ENCODE measurements around the gene BACE2.

Gene BACE2

DNA sequence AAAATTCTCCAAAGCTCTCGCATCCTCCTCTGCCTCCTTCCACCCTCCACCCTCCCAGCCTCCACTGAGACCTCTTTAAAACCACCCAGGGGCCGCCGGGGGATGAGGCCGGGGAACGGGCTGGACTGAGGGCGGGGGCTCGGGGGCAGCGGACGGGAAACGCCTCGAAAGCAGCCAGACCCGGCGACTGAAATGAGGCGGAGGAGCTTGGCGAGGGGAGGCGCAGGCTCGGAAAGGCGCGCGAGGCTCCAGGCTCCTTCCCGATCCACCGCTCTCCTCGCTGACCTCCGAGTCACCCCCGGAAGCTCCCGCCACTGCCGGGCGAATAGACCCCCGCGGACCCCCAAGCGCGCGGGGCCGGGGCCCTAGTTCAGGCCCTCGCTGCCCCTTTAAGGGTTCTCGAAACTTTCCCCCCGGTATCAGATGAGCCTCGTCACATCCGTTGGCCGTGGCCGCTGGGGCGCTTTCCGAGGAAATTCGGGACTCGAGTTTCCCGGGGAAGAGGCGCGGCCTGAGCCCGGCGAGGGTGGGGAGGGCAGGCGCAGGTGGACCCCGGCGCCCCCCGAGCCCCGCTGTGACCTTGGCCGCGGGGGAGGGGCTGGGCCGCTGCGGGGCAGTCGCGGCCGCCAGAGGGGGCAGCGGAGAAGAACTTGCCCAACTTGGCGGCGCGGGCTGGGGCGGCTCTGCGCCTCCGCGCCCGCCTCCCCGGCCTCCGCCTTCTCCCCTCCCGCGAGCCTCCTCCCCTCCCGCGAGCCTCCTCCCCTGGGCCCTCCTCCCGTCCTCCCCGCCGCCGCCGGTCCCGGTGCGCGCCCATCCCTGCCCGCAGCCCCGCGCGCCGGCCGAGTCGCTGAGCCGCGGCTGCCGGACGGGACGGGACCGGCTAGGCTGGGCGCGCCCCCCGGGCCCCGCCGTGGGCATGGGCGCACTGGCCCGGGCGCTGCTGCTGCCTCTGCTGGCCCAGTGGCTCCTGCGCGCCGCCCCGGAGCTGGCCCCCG, at the start of gene BACE2:
TSS of gene BACE2 (plus strand) at position 813 of the 995 bp plus-strand sequence. CDS start at position 917, 104 bp downstream.
- peak; percentile 83 for DNase-seq (ENCODE audit: low spot score)

DNA sequence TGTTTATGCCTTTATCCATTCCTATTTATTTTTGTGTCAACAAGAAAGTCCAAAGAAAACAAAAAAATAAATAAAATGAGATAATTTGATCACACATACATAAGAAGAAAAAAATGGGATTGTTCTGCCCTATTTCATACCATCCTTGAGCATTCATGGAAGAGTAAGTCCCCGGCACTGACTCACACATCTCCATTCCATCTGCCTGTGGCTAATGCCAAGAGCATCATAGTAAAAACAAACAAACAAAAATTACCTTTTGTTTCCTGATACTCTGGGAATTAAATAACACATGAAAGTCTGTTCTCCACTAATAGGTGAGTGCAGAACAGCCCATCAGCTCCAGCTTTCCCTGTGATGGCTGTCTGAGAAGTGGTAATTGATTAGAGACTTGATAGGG, 48.1 kb upstream of the BACE2 start:
- DNase-seq (ENCODE audit: low spot score): no peak

- DNase-seq (ENCODE audit: low spot score): no peak
Measured at GRCh38 chr21:41120997-41121396, 47.0 kb upstream of the BACE2 start.

- peak; percentile 64 for DNase-seq (ENCODE audit: low spot score)
Measured at GRCh38 chr21:41121785-41122415, 46.1 kb upstream of the BACE2 start.

- DNase-seq (ENCODE audit: low spot score): no peak
Measured at GRCh38 chr21:41124641-41125201, 43.2 kb upstream of the BACE2 start.

DNA sequence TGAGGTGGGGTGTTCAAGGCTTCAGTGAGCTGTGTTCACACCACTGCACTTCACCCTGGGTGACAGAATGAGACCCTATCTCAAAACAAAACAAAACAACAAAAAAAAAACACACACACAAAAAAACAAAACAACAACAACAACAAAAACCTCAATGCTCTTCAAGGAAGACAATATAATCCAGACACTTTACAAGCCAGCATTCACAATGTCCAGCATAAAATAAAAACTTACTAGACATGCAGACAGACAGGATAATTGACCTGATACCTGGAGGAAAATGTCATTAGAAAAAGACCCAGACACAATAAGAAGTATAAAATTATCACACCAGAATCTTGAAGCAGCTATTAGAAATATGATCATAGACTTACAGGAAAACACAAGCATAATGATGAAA, 39.0 kb upstream of the BACE2 start:
- DNase-seq (ENCODE audit: low spot score): no peak

- no peak for DNase-seq (ENCODE audit: low spot score)
Measured at GRCh38 chr21:41130883-41131282, 37.1 kb upstream of the BACE2 start.

- peak; percentile 39 for DNase-seq (ENCODE audit: low spot score)
Measured at GRCh38 chr21:41133874-41134522, 34.0 kb upstream of the BACE2 start.

DNA sequence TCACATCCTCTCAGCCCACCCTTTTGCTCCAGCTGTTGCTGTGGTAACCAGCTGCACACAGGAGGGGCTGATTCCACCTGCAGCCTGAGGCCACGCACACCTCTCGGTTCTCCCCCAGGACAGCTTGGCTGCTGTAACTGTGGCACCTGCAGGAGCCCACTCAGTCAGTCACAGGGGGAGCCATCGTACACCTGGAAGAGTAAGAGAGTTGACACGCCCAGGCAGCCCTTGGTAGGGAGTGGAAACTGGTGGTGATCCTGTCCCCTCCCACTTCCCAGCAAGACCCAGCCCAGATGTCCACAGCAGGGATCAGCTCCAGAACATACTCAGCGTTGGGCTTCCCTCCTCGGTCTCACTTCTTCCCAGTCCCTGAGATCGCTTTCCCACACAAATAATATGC, 32.2 kb upstream of the BACE2 start:
- DNase-seq (ENCODE audit: low spot score): no peak

GRCh38 chr21:41136286-41136685, 31.7 kb upstream of the BACE2 start:
- no peak for DNase-seq (ENCODE audit: low spot score)

GRCh38 chr21:41137401-41137800, 30.6 kb upstream of the BACE2 start:
- no peak for DNase-seq (ENCODE audit: low spot score)

- DNase-seq (ENCODE audit: low spot score): no peak
Measured at GRCh38 chr21:41137889-41138288, 30.1 kb upstream of the BACE2 start.

GRCh38 chr21:41138711-41139110, 29.2 kb upstream of the BACE2 start:
- DNase-seq (ENCODE audit: low spot score): no peak

GRCh38 chr21:41139275-41139674, 28.7 kb upstream of the BACE2 start:
- DNase-seq (ENCODE audit: low spot score): no peak

DNA sequence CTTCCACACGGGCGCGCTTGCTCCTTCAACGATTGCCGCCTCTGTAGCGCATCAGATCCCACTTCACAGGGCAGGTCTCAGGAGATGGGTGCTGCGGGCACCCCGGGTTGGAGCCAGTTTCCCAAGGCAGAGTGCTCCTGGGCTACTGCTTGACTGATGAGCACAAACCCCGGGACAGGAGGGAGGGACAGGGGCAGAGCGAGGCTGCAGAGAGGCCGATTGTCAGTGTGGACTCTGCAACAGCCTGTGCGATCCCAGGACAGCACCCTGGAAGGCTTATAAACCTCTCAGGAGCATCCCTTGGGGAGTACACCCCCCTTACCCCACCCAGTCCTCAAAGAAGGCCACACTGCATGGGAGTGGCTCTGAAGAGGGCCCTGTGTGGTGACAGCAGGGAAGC, 28.0 kb upstream of the BACE2 start:
- no peak for DNase-seq (ENCODE audit: low spot score)

- no peak for DNase-seq (ENCODE audit: low spot score)
Measured at GRCh38 chr21:41141031-41141457, 26.9 kb upstream of the BACE2 start.

GRCh38 chr21:41142051-41142795, 25.7 kb upstream of the BACE2 start:
- DNase-seq (ENCODE audit: low spot score): peak; percentile 47

DNA sequence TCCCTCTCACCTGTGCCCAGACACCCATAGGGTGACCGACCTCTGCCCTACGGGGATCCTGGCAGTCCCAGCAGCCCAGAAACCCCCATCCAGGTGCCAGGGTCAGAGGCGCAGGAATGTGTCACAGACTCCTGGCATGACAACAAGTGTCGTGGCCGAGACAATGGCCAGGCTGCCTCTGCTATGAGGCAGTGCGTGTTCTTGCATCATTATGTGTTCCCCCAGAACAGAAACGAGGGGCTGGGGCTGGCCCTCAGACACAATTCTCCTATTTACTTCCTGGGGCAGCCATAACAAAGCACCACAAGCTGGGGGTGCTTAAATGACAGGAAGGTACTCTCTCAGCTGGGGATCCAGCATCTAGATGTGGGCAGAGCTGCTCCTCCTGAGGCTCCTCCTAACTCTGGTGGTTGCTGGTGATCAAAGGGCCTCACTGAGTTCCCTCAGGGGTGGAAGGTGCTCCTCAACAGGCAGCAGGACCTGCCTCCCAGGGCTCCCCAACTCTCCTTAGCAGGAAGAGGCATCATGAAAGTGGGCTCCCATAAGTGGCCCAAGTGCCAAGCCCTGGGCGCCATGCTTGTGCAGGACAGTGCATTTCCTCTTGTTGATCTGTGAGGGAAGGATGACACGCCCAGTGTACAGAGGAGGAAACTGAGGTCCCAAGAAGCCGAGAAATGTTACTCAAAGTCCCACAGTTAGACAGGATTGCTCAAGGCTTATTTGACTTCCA, 24.2 kb upstream of the BACE2 start:
- no peak for DNase-seq (ENCODE audit: low spot score)

DNA sequence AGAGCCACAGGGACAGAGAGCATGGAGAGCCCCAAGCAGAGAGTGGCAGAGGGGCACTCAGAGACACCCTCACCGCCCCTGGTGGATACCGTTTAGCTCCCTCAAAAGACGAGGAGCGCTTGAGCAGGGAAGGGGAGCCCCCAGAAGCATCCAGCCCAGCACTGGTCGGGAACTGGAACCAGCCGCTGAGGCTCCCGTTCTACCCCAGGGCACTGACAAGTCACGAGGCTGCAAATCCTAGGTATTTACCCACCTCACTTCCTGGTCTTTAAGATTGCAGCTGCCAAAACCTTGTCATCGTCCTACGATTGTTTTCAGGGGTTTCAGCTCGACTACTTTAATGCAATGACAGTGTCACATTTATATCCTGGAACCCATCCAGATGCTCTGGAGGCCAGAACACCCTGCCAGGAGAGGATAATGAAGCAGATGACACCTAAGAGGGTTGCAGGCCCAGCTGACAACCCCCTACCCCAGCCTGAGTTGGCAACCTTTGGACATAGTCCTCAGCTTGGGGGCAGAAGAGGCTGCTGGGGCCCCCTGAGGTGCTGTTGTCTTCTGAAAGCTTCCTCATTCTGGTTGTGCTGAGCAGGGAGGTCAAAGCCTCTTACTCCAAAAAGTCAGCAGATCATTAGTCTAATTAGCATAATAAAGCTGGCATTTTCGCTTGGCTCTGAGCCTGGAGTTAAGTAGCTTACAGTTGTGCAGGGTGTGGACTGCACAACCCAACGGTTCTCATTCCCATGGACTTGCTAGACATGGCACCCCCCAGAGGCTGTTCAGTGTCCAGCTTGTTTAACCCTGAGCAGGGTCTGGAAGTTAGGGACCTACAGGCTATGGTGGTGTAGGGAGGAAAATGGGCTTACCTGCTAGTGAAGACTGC, 20.6 kb upstream of the BACE2 start:
- no peak for DNase-seq (ENCODE audit: low spot score)

DNA sequence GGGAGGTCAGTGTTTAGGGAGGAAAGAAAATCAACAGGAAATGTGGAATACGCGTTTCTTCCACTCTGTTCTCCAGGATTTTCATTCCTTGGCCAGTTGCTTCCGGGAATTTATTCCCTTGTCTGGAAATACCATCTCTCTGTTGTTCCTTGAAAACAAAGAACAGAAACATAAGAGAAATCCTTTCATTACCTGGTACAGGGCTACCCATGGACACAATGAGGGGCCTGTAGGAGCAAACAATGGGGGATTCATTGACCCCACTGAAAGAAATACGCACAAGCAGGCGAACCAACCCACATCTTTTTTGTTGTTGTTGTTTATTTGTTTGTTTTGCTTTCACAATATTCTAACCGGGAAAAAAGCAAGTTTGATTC, 20.0 kb upstream of the BACE2 start:
- no peak for DNase-seq (ENCODE audit: low spot score)

Data from LoVo (cell line).